Measurements from ENCODE around the gene PGD.

The PGD gene

GRCh38 chr1:10398734-10399443, at the start of gene PGD:
Gene PGD (plus strand): TSS chr1:10399064. CDS start chr1:10399118, 54 bp downstream.
- DNase-seq, result peak; percentile 97 to 98

GRCh38 chr1:10353282-10353681, 45.6 kb upstream of the PGD start:
- no peak for DNase-seq

GRCh38 chr1:10353693-10354092, 45.2 kb upstream of the PGD start:
- DNase-seq, result no peak

- DNase-seq, result no peak
These were observed 38.8 kb upstream of the PGD start for GRCh38 chr1:10360045-10360444.

- DNase-seq, result no peak
These were observed 37.3 kb upstream of the PGD start for GRCh38 chr1:10361515-10361914.

- DNase-seq, result no peak
These were observed 30.7 kb upstream of the PGD start for GRCh38 chr1:10368194-10368593.

GRCh38 chr1:10374442-10374860, 24.4 kb upstream of the PGD start:
- DNase-seq, result no peak

GRCh38 chr1:10377365-10378029, 21.4 kb upstream of the PGD start:
- DNase-seq, result peak; percentile 80 to 88

- DNase-seq, result peak; percentile 85 to 97
These were observed 20.6 kb upstream of the PGD start for GRCh38 chr1:10378081-10378841.

GRCh38 chr1:10379101-10379620, 19.7 kb upstream of the PGD start:
- DNase-seq, result no peak

- DNase-seq, result no peak
These were observed 19.2 kb upstream of the PGD start for GRCh38 chr1:10379676-10380075.

GRCh38 chr1:10380594-10381275, 18.1 kb upstream of the PGD start:
- DNase-seq, result no peak

- no peak for DNase-seq
These were observed 15.2 kb upstream of the PGD start for GRCh38 chr1:10383630-10384029.

GRCh38 chr1:10384219-10384618, 14.6 kb upstream of the PGD start:
- DNase-seq, result no peak

- DNase-seq, result no peak
These were observed 11.8 kb upstream of the PGD start for GRCh38 chr1:10386761-10387676.

- peak; percentile 93 to 95 for DNase-seq
These were observed 11.0 kb upstream of the PGD start for GRCh38 chr1:10387677-10388386.

GRCh38 chr1:10388387-10388715, 10.5 kb upstream of the PGD start:
- DNase-seq, result no peak

GRCh38 chr1:10389271-10389973, 9.4 kb upstream of the PGD start:
- DNase-seq, result no peak

GRCh38 chr1:10396870-10397269, 2.0 kb upstream of the PGD start:
- DNase-seq, result no peak

- peak; percentile 66 to 70 for DNase-seq
These were observed 558 bp upstream of the PGD start for GRCh38 chr1:10398278-10398733.

Data from Kasumi-1 (cell line).